ENCODE measurements around the gene BTF3L4.
"Not testable (repeated sequence)": the region's sequence is repeated elsewhere in the genome, so short reads cannot be mapped to it uniquely, and the experiment has no call there.

The BTF3L4 gene

GRCh38 chr1:52063192-52063591 lies 7.1 kb downstream of the BTF3L4 start:
- DNase-seq (ENCODE audit: low read depth, low spot score) = no peak

DNA sequence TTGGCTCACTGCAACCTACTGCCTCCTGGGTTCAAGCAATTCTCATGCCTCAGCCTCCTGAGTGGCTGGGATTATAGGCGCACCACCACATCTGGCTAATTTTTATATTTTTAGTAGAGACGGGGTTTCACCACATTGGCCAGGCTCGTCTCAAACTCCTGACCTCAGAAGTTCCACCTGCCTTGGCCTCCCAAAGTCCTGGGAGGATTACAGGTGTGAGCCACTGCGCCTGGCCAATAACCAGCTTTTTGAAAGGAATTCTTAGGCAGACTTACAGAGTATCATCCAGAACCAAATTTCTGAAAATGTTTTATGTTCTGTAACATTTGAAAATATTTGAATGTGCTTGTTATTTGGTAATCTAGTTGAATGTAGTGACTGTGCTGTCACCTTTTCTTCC lies 14.6 kb downstream of the BTF3L4 start:
- in situ Hi-C loops (cut with HindIII; ENCODE audit: low sequenced_read_pairs) = no loop called here
- TF ChIP-seq, protein P1, sequence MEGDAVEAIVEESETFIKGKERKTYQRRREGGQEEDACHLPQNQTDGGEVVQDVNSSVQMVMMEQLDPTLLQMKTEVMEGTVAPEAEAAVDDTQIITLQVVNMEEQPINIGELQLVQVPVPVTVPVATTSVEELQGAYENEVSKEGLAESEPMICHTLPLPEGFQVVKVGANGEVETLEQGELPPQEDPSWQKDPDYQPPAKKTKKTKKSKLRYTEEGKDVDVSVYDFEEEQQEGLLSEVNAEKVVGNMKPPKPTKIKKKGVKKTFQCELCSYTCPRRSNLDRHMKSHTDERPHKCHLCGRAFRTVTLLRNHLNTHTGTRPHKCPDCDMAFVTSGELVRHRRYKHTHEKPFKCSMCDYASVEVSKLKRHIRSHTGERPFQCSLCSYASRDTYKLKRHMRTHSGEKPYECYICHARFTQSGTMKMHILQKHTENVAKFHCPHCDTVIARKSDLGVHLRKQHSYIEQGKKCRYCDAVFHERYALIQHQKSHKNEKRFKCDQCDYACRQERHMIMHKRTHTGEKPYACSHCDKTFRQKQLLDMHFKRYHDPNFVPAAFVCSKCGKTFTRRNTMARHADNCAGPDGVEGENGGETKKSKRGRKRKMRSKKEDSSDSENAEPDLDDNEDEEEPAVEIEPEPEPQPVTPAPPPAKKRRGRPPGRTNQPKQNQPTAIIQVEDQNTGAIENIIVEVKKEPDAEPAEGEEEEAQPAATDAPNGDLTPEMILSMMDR (IDR thresholded peaks at IDR 0.05; ENCODE audit: low read depth, low read length) = no peak
- H3K4me3 ChIP-seq (ENCODE audit: low read depth, low read length) = no peak overlapping the region
- no peak for DNase-seq (ENCODE audit: low read depth, low spot score)

More at GRCh38 chr1:52063192-52063591, 7.1 kb downstream of the BTF3L4 start:
- in situ Hi-C loops (cut with HindIII; ENCODE audit: low sequenced_read_pairs) = no loop called here
- no peak overlapping the region for H3K4me3 ChIP-seq (ENCODE audit: low read depth, low read length)
- TF ChIP-seq, protein P1 (IDR thresholded peaks at IDR 0.05; ENCODE audit: low read depth, low read length) = no peak

- in situ Hi-C loops (cut with HindIII; ENCODE audit: low sequenced_read_pairs) = no loop called here
- TF ChIP-seq, protein P1 (IDR thresholded peaks at IDR 0.05; ENCODE audit: low read depth, low read length) = no peak
- no peak overlapping the region for H3K4me3 ChIP-seq (ENCODE audit: low read depth, low read length)
- no peak for DNase-seq (ENCODE audit: low read depth, low spot score)
Measured at GRCh38 chr1:52072291-52072690, 16.2 kb downstream of the BTF3L4 start.

GRCh38 chr1:52077277-52077676 lies 21.2 kb downstream of the BTF3L4 start:
- DNase-seq (ENCODE audit: low read depth, low spot score); H3K4me3 ChIP-seq (ENCODE audit: low read depth, low read length); in situ Hi-C loops (cut with HindIII; ENCODE audit: low sequenced_read_pairs): not testable (repeated sequence)

DNA sequence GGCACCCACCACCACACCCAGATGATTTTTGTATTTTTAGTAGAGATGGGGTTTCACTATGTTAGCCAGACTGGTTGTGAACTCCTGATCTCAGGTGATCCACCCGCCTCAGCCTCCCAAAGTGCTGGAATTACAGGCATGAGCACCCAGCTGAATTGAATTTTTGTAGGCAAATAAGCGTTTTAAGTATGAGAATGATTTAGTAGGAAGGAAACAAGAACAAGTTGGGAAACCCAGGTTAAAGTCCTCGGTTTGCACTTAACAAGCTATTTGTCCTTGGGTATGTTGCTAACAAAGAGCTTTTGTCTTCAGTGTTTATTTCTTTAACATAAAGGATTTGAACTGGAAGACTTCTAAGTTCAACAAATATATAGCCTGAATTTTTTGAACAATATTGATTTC lies 23.9 kb downstream of the BTF3L4 start:
- TF ChIP-seq, protein P1 (IDR thresholded peaks at IDR 0.05; ENCODE audit: low read depth, low read length) = no peak

DNA sequence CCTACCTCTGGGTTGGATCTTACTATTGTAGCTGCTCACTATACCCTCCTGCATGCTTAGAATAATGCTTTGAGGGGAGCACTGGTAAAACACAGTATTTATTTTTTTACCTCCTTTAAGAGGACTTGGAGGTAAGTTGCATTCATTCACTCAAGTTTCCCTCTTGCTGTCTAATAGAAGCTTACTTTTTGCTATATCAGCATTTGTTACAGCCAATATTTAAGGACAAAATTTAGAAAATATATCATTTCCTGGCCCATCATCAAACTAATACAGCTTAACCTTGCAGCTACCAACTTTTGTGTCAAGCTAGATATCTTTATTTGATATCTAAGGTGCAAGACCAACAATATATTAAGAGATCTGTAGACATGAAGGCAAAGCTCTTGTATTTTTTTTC lies 31.8 kb downstream of the BTF3L4 start:
- in situ Hi-C loops (cut with HindIII; ENCODE audit: low sequenced_read_pairs); H3K4me3 ChIP-seq (ENCODE audit: low read depth, low read length); DNase-seq (ENCODE audit: low read depth, low spot score): not testable (repeated sequence)

More for the DNA sequence above, 23.9 kb downstream of the BTF3L4 start:
- in situ Hi-C loops (cut with HindIII; ENCODE audit: low sequenced_read_pairs) = no loop called here
- no peak for DNase-seq (ENCODE audit: low read depth, low spot score)
- H3K4me3 ChIP-seq (ENCODE audit: low read depth, low read length) = no peak overlapping the region

DNA sequence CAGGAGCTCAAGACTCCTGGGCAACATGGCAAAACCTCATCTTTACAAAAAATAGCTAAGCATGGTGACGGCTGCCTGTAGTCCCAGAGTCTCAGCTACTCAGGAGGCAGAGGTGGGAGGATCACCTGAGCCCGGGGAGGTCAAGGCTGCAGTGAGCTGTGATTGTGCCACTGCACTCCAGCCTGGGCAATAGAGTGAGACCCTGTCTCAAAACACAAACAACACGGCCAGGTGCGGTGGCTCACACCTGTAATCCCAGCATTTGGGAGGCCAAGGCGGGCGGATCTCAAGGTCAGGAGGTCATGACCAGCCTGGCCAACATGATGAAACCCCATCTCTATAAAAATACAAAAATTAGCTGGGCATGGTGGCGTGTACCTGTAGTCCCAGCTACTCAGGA lies 38.2 kb downstream of the BTF3L4 start:
- DNase-seq (ENCODE audit: low read depth, low spot score); H3K4me3 ChIP-seq (ENCODE audit: low read depth, low read length); in situ Hi-C loops (cut with HindIII; ENCODE audit: low sequenced_read_pairs): not testable (repeated sequence)

DNA sequence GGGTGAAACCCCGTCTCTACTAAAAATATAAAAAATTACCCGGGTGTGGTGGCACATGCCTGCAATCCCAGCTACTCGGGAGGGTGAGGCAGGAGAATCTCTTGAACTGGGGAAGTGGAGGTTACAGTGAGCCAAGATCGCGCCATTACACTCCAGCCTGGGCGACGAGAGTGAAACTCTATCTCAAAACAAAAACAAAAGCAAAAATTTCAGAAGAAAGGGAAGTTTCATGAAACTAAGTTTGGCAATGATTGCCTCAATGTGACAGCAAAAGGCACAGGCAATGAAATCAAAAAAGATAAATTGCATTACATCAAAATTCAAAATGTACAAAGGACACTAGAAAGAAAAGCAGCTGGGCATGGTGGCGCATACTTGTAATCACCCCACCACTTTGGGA lies 40.1 kb downstream of the BTF3L4 start:
- in situ Hi-C loops (cut with HindIII; ENCODE audit: low sequenced_read_pairs) = no loop called here
- TF ChIP-seq, protein P1 (IDR thresholded peaks at IDR 0.05; ENCODE audit: low read depth, low read length) = no peak
- no peak overlapping the region for H3K4me3 ChIP-seq (ENCODE audit: low read depth, low read length)
- DNase-seq (ENCODE audit: low read depth, low spot score) = no peak
